ENCODE results near the gene SHOC2.

SHOC2 gene

GRCh38 chr10:110957606-110958005, 38.2 kb downstream of the SHOC2 start:
- DNase-seq = no peak

DNA sequence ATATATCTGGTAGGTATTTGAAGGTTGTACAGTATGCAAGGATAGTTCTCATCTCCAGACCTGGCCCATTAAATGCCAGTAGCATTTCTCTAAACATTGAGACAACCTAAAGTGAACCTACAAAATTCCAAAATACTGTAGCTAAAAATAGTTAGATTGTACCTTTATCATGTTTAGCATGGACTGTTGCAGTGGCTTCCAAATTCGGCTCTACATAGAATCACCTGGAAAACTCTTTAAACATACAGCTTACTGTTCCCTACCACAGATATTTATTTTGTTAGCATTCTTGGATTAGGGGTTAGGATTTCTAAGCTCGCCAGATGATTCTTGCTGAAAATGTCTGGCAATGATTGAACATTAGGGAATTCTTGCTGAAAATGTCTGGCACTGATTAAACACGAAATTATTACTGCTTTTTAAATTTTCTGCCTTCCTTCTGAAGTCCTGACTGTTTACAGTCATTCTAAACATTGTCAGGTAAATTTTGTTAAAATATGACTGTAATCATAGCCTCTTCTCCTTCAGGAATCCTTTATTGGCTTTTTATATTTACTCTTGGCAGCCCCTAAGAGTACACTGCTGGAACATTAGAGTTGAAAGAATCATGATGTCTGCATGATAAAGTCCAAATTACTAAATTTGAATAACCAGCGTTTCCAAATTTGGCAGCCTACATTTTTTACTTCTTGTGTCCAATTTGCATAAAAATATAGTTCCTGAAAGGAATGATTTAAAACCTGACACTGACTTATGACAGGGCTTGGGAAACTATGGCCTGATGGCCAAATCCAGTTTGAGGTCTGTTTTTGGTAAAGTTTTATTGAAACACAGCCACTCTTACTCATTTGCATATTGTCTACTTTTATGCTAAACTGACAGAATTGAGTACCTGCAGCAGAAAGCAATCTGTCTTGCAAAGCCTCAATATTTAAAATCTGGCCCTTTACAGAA, 40.3 kb downstream of the SHOC2 start:
- no peak for DNase-seq

DNA sequence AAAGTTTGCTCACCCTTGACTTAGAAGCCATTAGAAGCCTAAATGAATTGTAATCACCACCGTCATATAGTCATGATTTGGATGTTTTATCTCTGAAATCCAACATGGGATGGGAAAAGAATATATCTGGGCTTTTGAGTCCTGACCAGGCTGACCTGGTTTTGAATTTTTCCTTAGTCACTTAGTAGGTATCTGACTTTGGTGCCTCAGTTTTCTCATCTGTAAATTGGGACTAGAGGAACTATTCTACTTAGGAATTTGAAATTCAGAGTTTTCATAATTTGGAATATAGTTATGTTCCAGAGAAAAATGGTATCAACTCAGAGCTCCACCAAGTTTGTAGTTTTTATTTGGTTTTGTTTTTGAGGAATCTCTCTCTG, 40.9 kb downstream of the SHOC2 start:
- DNase-seq = no peak

- DNase-seq = no peak
Measured at GRCh38 chr10:110962443-110962842, 43.0 kb downstream of the SHOC2 start.

DNA sequence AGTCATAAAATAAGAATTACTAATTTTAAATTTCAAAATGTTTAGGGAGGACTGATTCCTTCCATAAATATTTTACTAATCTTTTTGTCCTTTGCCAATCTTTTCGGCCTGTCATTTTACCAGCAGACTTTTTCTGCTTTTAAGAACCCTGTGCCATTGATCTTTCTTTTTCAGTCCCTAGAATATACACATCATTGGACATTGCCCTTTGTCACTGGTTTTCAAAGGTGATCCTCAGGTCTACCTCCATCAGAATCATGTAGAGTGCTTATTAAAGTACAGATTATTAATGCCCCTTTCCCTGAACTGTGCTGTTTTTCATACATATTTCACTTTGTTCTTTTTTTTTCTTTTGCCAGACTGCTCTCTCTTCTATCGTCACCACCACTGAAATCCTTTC, 43.8 kb downstream of the SHOC2 start:
- no peak for DNase-seq

- no peak for DNase-seq
Measured at GRCh38 chr10:110964681-110965080, 45.3 kb downstream of the SHOC2 start.

- no peak for DNase-seq
Measured at GRCh38 chr10:110965216-110965615, 45.8 kb downstream of the SHOC2 start.

- no peak for DNase-seq
Measured at GRCh38 chr10:110966146-110966545, 46.7 kb downstream of the SHOC2 start.

- no peak for DNase-seq
Measured at GRCh38 chr10:110967009-110967630, 47.7 kb downstream of the SHOC2 start.

GRCh38 chr10:110967645-110968044, 48.2 kb downstream of the SHOC2 start:
- DNase-seq = no peak

DNA sequence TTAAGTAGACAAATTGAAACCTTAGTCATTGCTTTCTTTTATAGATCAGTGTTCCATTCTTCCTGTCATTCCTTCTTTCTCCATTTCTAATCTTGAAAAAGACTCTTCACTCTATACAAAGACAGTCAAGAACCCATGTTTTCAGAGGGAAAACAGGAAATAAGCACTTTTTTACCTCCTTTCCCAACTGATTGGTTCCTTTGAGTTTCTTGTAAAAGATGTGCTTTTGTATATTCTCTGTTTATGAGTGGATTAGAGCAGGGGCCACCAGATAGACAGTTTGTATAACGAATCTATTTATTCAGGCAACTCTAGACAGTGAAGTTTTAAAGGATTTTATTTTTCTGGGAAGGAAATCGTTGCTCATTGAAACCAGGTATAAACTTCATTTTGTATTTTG, 49.8 kb downstream of the SHOC2 start:
- no peak for DNase-seq

DNA sequence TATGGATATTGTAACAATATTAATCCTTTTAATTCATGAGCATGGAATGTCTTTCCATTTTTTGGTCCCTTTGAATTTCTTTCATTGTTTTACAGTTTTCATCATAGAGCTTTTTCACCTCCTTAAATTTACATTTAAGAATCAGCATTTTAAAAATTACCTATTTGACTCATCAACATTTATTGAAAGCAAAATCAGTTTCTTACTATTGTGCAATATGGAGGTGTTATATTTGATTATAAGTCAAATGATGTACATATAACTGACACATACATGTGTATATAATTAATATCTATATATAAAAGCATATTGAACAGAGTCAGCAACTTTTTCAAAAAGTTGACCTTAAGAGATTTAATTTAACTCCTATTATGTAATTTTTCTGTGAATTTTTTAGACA, 52.2 kb downstream of the SHOC2 start:
- no peak for DNase-seq

GRCh38 chr10:110972231-110973134, 53.1 kb downstream of the SHOC2 start:
- DNase-seq = no peak

GRCh38 chr10:110973400-110973799, 54.0 kb downstream of the SHOC2 start:
- no peak for DNase-seq

- DNase-seq = no peak
Measured at GRCh38 chr10:110976577-110976976, 57.2 kb downstream of the SHOC2 start.

DNA sequence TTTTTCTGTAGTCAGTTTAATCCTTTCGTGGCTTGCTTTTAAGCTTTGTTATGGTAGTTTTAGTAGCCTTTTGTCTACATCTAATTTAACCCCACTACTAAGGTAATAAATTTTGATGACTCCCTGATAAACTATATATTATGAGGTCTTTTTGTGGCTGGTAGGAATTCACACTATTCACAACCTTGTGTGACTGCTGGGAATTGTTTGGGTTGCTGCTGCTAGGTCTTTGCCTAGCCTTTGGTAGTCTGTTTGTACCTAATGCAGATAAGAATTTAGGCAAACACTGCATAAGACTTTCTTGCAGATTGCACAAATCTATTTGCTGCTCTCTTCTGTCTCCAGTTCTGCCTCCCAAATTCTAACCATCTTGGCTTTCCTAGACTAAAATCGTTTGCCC, 58.3 kb downstream of the SHOC2 start:
- DNase-seq = no peak

DNA sequence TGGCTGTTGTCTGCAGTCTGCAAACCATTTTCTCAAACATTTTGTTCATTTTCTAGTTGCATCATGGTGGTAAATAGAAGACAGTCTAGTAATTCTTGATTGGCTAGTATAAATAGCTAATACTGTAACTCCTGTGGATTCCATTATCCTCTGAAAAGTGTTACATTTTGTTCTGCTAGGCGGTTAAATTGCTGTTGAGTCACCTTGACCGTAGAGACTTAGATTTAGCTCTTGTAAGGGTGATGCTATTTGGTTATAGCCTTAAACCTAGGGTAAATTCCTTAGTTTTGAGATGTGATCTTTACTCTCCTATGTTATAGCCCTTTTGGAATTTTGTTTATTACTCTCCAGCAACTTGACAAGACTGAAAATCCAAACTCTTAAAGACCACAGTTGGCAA, 58.8 kb downstream of the SHOC2 start:
- DNase-seq = no peak

GRCh38 chr10:110979611-110980010, 60.2 kb downstream of the SHOC2 start:
- no peak for DNase-seq

GRCh38 chr10:110980807-110981206, 61.4 kb downstream of the SHOC2 start:
- DNase-seq = no peak

DNA sequence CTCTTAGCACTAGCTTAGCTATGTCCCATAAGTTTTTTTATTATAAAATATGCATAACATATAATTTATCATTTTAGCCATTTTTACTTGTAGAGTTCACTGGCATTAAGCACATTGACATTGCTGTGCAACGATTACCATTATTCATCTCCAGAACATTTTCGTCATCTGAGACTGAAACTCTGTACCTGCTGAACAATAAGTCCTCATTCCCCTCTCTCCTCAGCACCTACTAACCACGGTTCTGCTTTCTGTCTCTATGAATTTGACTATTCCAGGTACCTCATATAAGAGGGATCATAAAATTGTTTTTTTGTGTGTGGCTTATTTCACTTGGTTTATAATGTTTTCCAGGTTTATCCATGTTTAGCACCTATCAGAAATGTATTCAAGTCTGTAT, 64.1 kb downstream of the SHOC2 start:
- DNase-seq = no peak

DNA sequence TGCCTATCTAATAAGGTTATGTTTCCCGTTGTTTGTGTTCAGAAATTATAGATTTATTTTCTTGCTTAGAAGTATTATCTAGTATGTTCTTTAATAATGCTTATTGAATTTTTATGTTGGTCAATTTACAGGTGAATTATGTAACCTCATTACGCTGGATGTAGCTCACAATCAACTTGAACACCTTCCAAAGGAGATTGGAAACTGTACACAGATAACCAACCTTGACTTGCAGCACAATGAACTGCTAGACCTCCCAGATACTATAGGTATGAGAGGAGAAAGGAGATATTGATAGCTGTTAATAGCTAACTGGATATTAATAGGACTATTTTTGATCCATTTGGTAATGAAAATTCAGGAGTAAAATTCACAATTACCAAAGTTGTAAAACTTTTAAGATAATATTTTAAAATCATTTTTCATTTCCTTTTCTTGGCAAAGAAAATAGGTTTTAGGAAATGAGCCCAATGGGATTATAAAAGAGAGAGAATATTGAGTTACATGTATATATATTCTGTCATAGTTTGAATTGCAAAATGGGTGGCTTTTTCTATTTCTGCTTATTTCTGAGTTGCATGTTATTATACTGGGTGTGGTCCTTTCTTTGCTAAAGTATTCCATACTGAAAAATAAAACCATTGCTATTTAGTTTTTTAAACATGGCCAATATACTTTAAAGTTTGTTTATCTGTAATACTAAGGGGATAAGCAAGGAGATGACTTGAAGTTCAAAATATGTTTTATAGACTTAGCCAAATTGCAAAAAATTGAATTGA, 66.3 kb downstream of the SHOC2 start:
- no peak for DNase-seq

- DNase-seq = no peak
Measured at GRCh38 chr10:110989016-110989415, 69.6 kb downstream of the SHOC2 start.
